Activated B cell treated with CpG ODN at 0.5 μM for 24 hours (primary cell): ENCODE measurements around the gene NFX1. TPM values are rescaled to one million over a fixed set of nuclear protein-coding genes. Genes with fewer than 3 reads are reported as not detected.

Source experiments
- ATAC-seq: fragments of 200-7000 bp; cut with Tn5 transposase; one replicate; pipeline ENCODE4 v1.10.0; 2021; ENCODE audit warnings: low read depth, mild to moderate bottlenecking, moderate library complexity
- CTCF ChIA-PET: fragments of 350-600 bp; sonication (Branson Sonifier 250); formaldehyde crosslinking; loops from one replicate; lab custom pipeline; 2021; ENCODE audit warnings: antibody characterized with exemption; lab: Charles Lee
- POLR2A ChIA-PET: fragments of 350-600 bp; sonication (Branson Sonifier 250); formaldehyde crosslinking; loops from one replicate; lab custom pipeline; 2021; ENCODE audit warnings: antibody characterized with exemption; lab: Charles Lee
- DNase-seq: peaks from one replicate; pipeline ENCODE4 v3.0.0; 2022
- H3K27ac Mint-ChIP-seq: one replicate; pipeline ENCODE4 v1.8.0; 2020; ENCODE audit warnings: mixed read lengths
- H3K27me3 Mint-ChIP-seq: one replicate; pipeline ENCODE4 v1.8.0; 2021; ENCODE audit warnings: mixed read lengths
- H3K36me3 Mint-ChIP-seq: one replicate; pipeline ENCODE4 v1.8.0; 2021; ENCODE audit warnings: low read depth, mixed read lengths
- H3K4me1 Mint-ChIP-seq: one replicate; pipeline ENCODE4 v1.8.0; 2021; ENCODE audit warnings: mixed read lengths
- H3K4me3 Mint-ChIP-seq: one replicate; pipeline ENCODE4 v1.8.0; 2020; ENCODE audit warnings: mild to moderate bottlenecking, mixed read lengths
- H3K9me3 Mint-ChIP-seq: one replicate; pipeline ENCODE4 v1.8.0; 2020; ENCODE audit warnings: mixed read lengths
- intact Hi-C: fragments of 100-400 bp; cut with micrococcal nuclease; formaldehyde crosslinking; loops from one replicate; pipeline ENCODE4 v1.15.1; 2024
- total RNA-seq: library from RNA; stranded (reverse); gene quantifications from 2 replicates; pipeline ENCODE4 v1.2.3, GENCODE V29; 2022
- TF ChIP-seq, protein P1 (sequence below): fragments of 200-600 bp; IDR thresholded peaks from one replicate; pipeline ENCODE4 v1.8.0; 2022; ENCODE audit warnings: antibody characterized with exemption, mild to moderate bottlenecking

Gene NFX1
- total RNA-seq, 1 donor from 2014 or later: 57.2 TPM

- Mint-ChIP-seq H3K9me3 (no peaks in the 10 kb centered on the region), H3K4me3 (peak within 1 kb of the TSS; percentile 93), H3K36me3 (peaks cover 63% of the 10 kb centered on the region), H3K27ac (peak within 1 kb of the TSS; percentile 97), H3K4me1 (peaks cover 39% of the 10 kb centered on the region), H3K27me3 (no peaks in the 10 kb centered on the region)
- peak; percentile 99 for DNase-seq
- TF ChIP-seq, protein P1, sequence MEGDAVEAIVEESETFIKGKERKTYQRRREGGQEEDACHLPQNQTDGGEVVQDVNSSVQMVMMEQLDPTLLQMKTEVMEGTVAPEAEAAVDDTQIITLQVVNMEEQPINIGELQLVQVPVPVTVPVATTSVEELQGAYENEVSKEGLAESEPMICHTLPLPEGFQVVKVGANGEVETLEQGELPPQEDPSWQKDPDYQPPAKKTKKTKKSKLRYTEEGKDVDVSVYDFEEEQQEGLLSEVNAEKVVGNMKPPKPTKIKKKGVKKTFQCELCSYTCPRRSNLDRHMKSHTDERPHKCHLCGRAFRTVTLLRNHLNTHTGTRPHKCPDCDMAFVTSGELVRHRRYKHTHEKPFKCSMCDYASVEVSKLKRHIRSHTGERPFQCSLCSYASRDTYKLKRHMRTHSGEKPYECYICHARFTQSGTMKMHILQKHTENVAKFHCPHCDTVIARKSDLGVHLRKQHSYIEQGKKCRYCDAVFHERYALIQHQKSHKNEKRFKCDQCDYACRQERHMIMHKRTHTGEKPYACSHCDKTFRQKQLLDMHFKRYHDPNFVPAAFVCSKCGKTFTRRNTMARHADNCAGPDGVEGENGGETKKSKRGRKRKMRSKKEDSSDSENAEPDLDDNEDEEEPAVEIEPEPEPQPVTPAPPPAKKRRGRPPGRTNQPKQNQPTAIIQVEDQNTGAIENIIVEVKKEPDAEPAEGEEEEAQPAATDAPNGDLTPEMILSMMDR: no peak
- peak; percentile 98 for ATAC-seq
- ChIA-PET POLR2A (interaction anchor here (0.5 to 2.2 kb wide), 14 partner anchors 9 to 743 kb away, joined by 3 to 21 read pairs (median 4); partner anchors contain the start of genes B4GALT1, DNAJA1, NFX1 and NOL6), CTCF (interaction anchor here (1.1 to 1.2 kb wide), 2 partner anchors 22 to 26 kb away, joined by 3 read pairs; partner anchors contain the start of gene NFX1)
- intact Hi-C loops: loop anchor here (1.0 kb wide), 9 partner anchors 26 to 263 kb away; partner anchors contain the start of genes APTX, B4GALT1, DNAJA1 and NFX1
These were observed 25.7 kb upstream of the NFX1 start, which contains the start of the genes BAG1 and CHMP5 for GRCh38 chr9:33264473-33265177. TSS of gene BAG1 (minus strand) at chr9:33264708. TSS of gene CHMP5 (plus strand) at chr9:33265049. CDS start at chr9:33265079, 30 bp downstream.

DNA sequence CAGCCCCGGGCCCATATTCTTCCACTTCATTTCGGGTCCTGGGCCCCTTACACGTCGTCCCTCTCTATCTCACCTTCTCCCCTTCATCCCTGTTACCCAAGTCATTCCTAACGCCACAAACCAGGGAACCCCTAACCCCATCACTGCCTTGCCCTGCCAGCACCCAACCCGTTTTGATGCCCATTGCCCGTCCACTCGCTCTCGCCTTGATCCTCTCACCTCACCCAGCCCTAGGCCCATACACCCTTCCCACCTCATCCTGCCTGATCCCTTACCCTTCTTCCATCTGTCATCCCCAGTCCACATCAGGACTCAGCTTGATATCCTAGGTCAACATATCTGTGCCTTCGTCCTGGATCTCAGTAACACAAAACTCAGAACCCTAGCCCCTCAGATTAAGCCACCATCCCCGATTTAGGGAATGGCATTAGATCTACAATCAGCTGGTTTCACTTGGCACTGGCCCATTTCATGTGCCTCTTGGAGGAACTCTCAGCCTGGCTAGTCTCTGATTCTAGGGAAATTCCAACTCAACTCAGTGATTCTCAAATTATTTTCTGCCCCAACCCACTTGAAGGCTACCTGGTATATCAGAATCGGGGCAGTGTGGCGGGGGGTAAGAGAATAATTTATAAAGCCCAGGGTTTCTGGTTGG is 25.0 kb upstream of the NFX1 start:
- intact Hi-C loops: no loop called here
- H3K9me3 Mint-ChIP-seq: no peaks in the 10 kb centered on the region
- peaks cover 63% of the 10 kb centered on the region for H3K36me3 Mint-ChIP-seq
- peaks cover 39% of the 10 kb centered on the region for H3K4me1 Mint-ChIP-seq
- ChIA-PET POLR2A (interaction anchor here (0.5 to 2.2 kb wide), 6 partner anchors 8 to 240 kb away, joined by 3 to 15 read pairs (median 6); partner anchors contain the start of genes B4GALT1, DNAJA1 and NFX1), CTCF (interaction anchor here (1.1 kb wide), 1 partner anchor 25 kb away, joined by 3 read pairs; the partner anchor contains the start of gene NFX1)
- peak overlapping the region; percentile 93 for H3K4me3 Mint-ChIP-seq
- H3K27ac Mint-ChIP-seq: peak overlapping the region; percentile 97
- TF ChIP-seq, protein P1: no peak
- no peak for ATAC-seq
- no peak for DNase-seq
- no peaks in the 10 kb centered on the region for H3K27me3 Mint-ChIP-seq

- DNase-seq: no peak
- H3K27ac Mint-ChIP-seq: peak overlapping the region; percentile 20
- POLR2A ChIA-PET: interaction anchor here (0.7 to 1.8 kb wide), 4 partner anchors 23 to 41 kb away, joined by 3 to 8 read pairs (median 4); partner anchors contain the start of gene NFX1
- CTCF ChIA-PET: no interaction called here
- H3K4me3 Mint-ChIP-seq: no peak overlapping the region
- H3K4me1 Mint-ChIP-seq: peaks cover 39% of the 10 kb centered on the region
- peaks cover 65% of the 10 kb centered on the region for H3K36me3 Mint-ChIP-seq
- no peak for ATAC-seq
- intact Hi-C loops: no loop called here
- TF ChIP-seq, protein P1: no peak
- H3K9me3 Mint-ChIP-seq: no peaks in the 10 kb centered on the region
- no peaks in the 10 kb centered on the region for H3K27me3 Mint-ChIP-seq
These were observed 23.1 kb upstream of the NFX1 start for GRCh38 chr9:33267151-33267767.

- Mint-ChIP-seq H3K27me3 (no peaks in the 10 kb centered on the region), H3K36me3 (peaks cover 72% of the 10 kb centered on the region), H3K9me3 (no peaks in the 10 kb centered on the region), H3K27ac (no peak overlapping the region), H3K4me1 (peaks cover 21% of the 10 kb centered on the region), H3K4me3 (no peak overlapping the region)
- ChIA-PET POLR2A (no interaction called here), CTCF (no interaction called here)
- TF ChIP-seq, protein P1: no peak
- no peak for DNase-seq
- intact Hi-C loops: no loop called here
- ATAC-seq: no peak
These were observed 20.2 kb upstream of the NFX1 start for GRCh38 chr9:33270146-33270545.
